ENCODE results near the gene RGS8. TPM values are rescaled to one million over a fixed set of nuclear protein-coding genes. Genes with fewer than 3 reads are reported as not detected.
A peak's percentile ranks its signal among the peaks of the same experiment; 100 is the strongest.

The RGS8 gene
- total RNA-seq, 1 experiment from 2014 or later = not detected

GRCh38 chr1:182649041-182649440 is 35.3 kb downstream of the RGS8 start:
- intact Hi-C loops (cut with micrococcal nuclease) = no loop called here
- H3K27me3 Mint-ChIP-seq (ENCODE audit: insufficient read depth, unreplicated experiment) = no peaks in the 10 kb centered on the region
- POLR2A ChIA-PET = interaction anchor here (0.7 kb wide), 2 partner anchors 45 to 231 kb away, joined by 3 to 4 read pairs; no protein-coding TSS in a partner anchor
- H3K27ac Mint-ChIP-seq (ENCODE audit: low read depth, unreplicated experiment) = no peak overlapping the region
- H3K4me3 Mint-ChIP-seq (ENCODE audit: unreplicated experiment) = no peak overlapping the region
- CTCF ChIA-PET = interaction anchor here (1.8 to 2.3 kb wide), 2 partner anchors 48 to 135 kb away, joined by 6 to 7 read pairs; no protein-coding TSS in a partner anchor
- H3K36me3 Mint-ChIP-seq (ENCODE audit: insufficient read depth, unreplicated experiment) = no peaks in the 10 kb centered on the region
- peaks cover 3% of the 10 kb centered on the region for H3K4me1 Mint-ChIP-seq (ENCODE audit: insufficient read depth, unreplicated experiment)
- H3K9me3 Mint-ChIP-seq (ENCODE audit: unreplicated experiment) = no peaks in the 10 kb centered on the region
- BruUV-seq (replicated peaks) = no TSS peak
- no peak for DNase-seq (ENCODE audit: unreplicated experiment)
- TF ChIP-seq CTCF (IDR thresholded peaks at IDR 0.05; ENCODE audit: unreplicated experiment) = no peak

- no peak overlapping the region for H3K27ac Mint-ChIP-seq (ENCODE audit: low read depth, unreplicated experiment)
- no peak for DNase-seq (ENCODE audit: unreplicated experiment)
- peaks cover 8% of the 10 kb centered on the region for H3K4me1 Mint-ChIP-seq (ENCODE audit: insufficient read depth, unreplicated experiment)
- H3K27me3 Mint-ChIP-seq (ENCODE audit: insufficient read depth, unreplicated experiment) = no peaks in the 10 kb centered on the region
- intact Hi-C loops (cut with micrococcal nuclease) = no loop called here
- no peaks in the 10 kb centered on the region for H3K9me3 Mint-ChIP-seq (ENCODE audit: unreplicated experiment)
- H3K36me3 Mint-ChIP-seq (ENCODE audit: insufficient read depth, unreplicated experiment) = no peaks in the 10 kb centered on the region
- no peak for TF ChIP-seq CTCF (IDR thresholded peaks at IDR 0.05; ENCODE audit: unreplicated experiment)
- no peak overlapping the region for H3K4me3 Mint-ChIP-seq (ENCODE audit: unreplicated experiment)
- POLR2A ChIA-PET = no interaction called here
- no TSS peak for BruUV-seq (replicated peaks)
- CTCF ChIA-PET = interaction anchor here (1.7 kb wide), 1 partner anchor 18 kb away, joined by 4 read pairs; no protein-coding TSS in a partner anchor
These were observed 37.6 kb downstream of the RGS8 start for GRCh38 chr1:182646739-182647138.

- Mint-ChIP-seq H3K27me3 (ENCODE audit: insufficient read depth, unreplicated experiment) (no peaks in the 10 kb centered on the region), H3K36me3 (ENCODE audit: insufficient read depth, unreplicated experiment) (no peaks in the 10 kb centered on the region), H3K4me3 (ENCODE audit: unreplicated experiment) (no peak overlapping the region), H3K27ac (ENCODE audit: low read depth, unreplicated experiment) (peak overlapping the region; percentile 95), H3K9me3 (ENCODE audit: unreplicated experiment) (no peaks in the 10 kb centered on the region), H3K4me1 (ENCODE audit: insufficient read depth, unreplicated experiment) (peaks cover 8% of the 10 kb centered on the region)
- TF ChIP-seq CTCF (IDR thresholded peaks at IDR 0.05; ENCODE audit: unreplicated experiment) = no peak
- DNase-seq (ENCODE audit: unreplicated experiment) = no peak
- POLR2A ChIA-PET = interaction anchor here (0.6 to 2.1 kb wide), 4 partner anchors 18 to 513 kb away, joined by 3 to 7 read pairs (median 4); no protein-coding TSS in a partner anchor
- CTCF ChIA-PET = interaction anchor here (0.6 to 2.9 kb wide), 7 partner anchors 18 to 1115 kb away, joined by 3 to 10 read pairs (median 3); no protein-coding TSS in a partner anchor
- no TSS peak for BruUV-seq (replicated peaks)
- intact Hi-C loops (cut with micrococcal nuclease) = no loop called here
These were observed 39.5 kb downstream of the RGS8 start for GRCh38 chr1:182644886-182645285.

GRCh38 chr1:182643699-182644098 is 40.7 kb downstream of the RGS8 start:
- DNase-seq (ENCODE audit: unreplicated experiment) = peak; percentile 81
- CTCF ChIA-PET = interaction anchor here (0.9 to 2.9 kb wide), 9 partner anchors 13 to 558 kb away, joined by 3 to 10 read pairs (median 4); no protein-coding TSS in a partner anchor

More at GRCh38 chr1:182643699-182644098, 40.7 kb downstream of the RGS8 start:
- Mint-ChIP-seq H3K27me3 (ENCODE audit: insufficient read depth, unreplicated experiment) (no peaks in the 10 kb centered on the region), H3K27ac (ENCODE audit: low read depth, unreplicated experiment) (peak overlapping the region; percentile 95), H3K36me3 (ENCODE audit: insufficient read depth, unreplicated experiment) (no peaks in the 10 kb centered on the region), H3K4me1 (ENCODE audit: insufficient read depth, unreplicated experiment) (peaks cover 8% of the 10 kb centered on the region), H3K9me3 (ENCODE audit: unreplicated experiment) (no peaks in the 10 kb centered on the region), H3K4me3 (ENCODE audit: unreplicated experiment) (no peak overlapping the region)
- POLR2A ChIA-PET = interaction anchor here (0.7 to 2.1 kb wide), 11 partner anchors 10 to 148 kb away, joined by 3 to 10 read pairs (median 6); partner anchors contain the start of gene RGS16
- TSS peak; percentile 31 for BruUV-seq (replicated peaks)
- intact Hi-C loops (cut with micrococcal nuclease) = no loop called here
- TF ChIP-seq CTCF (IDR thresholded peaks at IDR 0.05; ENCODE audit: unreplicated experiment) = no peak
